HG02798 (cell line): ENCODE data around the gene INPP5B.
"Not testable (repeated sequence)": the region's sequence is repeated elsewhere in the genome, so short reads cannot be mapped to it uniquely, and the experiment has no call there.

Experiments
- ATAC-seq: cut with Tn5 transposase; IDR thresholded peaks from one replicate; pipeline ENCODE4 v1.9.1; 2021; ENCODE audit warnings: mild to moderate bottlenecking; ENCODE audit not compliant: unreplicated experiment, poor library complexity

INPP5B gene

DNA sequence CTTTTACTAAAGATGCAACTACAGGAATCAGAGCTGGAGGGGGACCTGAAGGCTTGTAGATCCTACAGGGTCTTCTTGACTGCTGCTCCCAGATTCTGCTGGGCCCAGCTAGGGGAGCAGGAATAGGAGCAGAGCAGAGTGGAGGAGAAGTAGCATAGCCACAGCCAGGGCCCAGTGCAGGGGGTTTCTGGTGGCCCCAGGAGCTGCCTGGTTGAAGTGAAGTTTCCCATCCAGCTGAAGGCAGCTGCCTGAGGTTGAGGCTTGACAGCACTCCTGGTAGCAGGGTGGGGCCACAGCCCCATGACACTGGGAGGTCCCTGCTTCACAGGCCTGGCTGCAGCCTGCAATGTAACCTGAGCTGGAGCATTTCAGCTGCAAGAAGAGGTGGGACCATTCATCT is 2.0 kb upstream of the INPP5B start:
- no peak for ATAC-seq

DNA sequence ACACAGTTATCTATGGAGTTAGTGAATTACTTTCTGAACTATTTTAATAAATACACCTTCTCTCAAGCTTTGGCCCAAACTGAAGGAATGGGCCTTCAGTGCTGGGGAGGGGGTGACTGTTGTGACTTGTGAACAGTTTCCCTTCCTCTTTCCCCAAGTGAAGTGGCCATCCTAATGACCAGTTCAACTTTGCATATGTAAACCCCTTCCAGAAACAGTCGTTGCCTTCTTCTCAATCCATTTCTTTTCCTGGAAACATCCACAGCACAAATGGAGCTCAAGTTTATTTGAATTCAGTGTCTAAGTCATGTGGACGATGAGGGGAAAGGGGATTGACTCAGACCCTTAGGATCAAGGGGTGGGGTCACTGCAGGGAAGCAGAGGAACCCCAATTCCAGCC is 1.3 kb upstream of the INPP5B start:
- ATAC-seq = no peak

DNA sequence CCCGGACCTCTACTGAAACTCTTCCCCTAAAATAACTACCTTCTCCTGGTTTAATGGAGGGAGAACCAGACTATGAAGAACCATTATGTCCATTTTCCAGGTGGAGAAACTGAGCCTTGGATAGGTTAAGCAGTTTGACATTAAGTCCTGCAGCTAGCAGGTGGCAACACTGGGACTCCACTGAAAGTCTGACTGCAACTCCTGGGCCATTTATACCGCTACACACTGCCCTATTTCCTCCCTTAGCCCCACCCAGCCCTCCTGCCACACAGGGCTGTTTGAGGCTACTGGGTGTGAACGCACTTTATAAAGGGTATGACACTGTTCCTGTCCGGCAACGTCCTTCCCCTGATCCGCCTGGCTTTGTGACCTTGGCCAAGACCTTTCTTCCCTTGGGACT is 511 bp upstream of the INPP5B start:
- ATAC-seq = no peak

DNA sequence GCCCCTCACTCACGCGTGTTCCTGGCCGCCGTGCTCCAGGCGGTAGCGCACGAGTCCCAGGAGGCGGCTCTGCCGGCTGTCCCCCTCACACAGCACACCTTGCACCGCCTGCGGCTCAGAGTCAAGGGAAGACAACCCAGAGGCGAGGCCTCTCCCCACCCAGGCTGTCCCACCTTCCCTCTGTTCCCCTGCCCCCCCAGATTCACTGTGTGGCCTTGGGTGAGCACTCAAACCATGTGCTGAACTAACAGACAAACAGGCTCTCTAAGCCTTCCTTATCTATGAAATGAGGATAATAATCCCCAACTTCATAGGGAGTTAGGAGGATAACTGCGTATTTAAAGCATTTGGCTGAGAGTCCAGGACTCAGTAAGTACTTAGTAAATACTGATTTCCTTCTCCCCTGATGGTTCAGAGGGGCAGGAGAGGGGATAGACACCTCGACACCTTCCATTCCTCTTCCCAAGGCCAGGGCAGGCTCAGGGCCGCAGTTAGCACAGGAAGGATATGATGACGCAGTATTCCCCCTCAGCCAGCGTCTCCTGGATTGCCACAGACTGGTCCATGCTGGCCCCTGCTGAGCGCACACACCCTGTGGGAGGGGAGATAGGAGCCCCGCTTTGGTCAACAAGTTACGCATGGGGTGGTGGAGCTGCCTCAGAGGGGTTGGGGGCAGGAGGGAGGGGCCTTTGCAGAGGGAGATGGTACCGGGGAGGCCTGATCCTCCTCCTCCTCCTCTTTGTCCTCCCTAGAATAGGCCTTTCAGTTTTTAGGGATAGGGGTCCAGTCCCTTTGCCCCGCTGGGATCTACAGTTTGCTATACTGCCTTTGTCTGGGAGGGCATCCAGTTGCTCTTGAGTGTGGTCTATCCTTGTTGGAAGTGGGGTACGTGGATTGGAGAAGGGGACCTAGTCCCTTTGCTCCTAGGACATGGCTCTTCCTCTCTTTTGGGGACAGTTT is 830 bp downstream of the INPP5B start:
- ATAC-seq = no peak

GRCh38 chr1:37945251-37945650 is 1.6 kb downstream of the INPP5B start:
- ATAC-seq = no peak

GRCh38 chr1:37944816-37945215 is 2.0 kb downstream of the INPP5B start:
- ATAC-seq = no peak

DNA sequence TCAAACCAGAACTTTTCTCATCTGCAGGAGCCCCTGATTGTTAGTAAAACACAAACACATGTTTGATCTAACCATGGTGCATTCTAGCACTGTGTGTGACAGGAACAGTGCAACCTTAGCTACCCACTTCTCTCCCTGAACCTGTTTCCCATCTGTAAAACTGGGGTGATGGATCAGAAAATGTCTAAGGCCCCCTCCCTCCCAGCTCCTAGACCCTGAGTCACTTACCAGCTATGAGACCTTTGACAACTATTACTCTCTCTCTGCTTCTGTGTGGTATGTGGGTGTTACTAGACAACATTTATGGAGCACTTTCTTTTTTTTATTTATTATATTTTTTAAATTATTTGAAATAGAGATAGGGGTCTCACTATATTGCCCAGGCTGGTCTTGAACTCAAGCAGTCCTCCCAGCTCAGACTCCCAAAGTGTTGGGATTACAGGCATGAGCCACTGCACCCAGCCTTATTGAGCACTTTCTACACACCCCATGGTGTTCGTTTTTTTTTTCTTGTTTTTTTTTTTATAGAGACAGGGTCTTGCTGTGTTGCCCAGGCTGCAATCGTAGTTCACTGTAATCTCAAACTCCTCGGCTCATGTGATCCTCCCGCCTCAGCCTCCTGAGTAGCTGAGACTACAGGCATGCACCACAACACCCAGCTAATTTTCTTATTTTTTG is 2.6 kb downstream of the INPP5B start:
- no peak for ATAC-seq

DNA sequence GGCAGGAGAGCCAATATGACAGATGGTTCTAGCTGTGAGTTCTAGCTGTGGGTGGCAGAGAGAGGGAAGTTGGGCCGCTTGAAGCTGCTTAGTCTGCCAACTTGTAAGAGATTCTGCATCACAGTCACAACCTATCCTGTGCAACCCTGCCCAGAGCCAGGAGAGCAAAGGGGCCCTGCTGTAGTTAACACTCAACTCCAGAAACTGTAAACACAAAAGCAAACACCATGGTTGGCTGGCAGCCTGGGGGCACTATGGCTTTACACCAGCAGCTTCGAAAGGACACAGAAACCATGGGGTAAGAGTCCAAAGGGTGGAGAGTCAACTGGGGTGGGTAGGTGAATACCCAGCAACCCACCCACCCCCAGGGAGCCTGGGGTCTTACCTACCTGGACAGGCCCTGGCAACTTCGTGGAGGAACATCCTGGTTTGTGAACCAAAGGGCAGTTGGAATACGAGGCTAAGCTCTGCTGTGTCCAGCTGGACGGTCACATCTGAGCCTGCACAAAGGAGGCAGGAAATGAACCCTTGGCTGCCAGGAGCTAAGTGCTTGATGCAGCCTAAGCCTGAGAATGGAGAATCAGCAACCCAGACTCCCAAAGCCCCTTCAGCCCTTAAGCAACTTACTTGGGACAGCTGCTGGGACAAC is 6.4 kb downstream of the INPP5B start:
- no peak for ATAC-seq

DNA sequence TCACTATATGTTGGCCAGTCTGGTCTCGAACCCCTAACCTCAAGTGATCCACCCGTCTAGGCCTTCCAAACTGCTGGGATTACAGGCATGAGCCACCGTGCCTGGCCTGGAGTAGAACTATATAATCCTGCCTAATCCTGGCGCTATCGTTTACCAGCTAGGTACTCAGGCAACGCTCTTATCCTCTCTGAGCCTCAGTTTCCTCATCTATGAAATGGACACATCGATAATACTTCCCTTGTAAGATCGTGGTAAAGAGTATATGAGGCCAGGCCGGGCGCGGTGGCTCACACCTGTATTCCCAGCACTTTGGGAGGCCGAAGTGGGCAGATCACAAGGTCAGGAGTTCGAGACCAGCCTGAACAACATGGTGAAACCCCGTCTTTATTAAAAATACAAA is 10.1 kb downstream of the INPP5B start:
- ATAC-seq = not testable (repeated sequence)

DNA sequence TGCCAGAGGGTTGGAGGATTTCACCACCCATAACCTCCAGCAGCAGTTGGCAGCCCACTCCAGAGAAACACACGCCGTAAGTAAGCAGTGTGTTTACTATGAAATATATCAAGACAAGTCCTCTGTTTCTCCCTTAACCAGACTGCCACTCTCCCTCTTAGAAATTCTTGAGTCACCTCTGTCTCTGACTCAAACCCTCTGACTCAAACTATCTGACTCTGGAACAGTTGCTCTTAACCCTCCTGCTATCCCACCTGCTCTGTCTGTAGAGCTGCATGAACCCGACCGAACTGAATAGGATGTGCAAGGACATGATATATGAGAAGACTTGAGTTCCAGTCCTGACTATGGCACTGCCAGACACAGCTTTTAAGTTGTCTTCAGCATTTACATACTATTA is 14.1 kb downstream of the INPP5B start:
- no peak for ATAC-seq

DNA sequence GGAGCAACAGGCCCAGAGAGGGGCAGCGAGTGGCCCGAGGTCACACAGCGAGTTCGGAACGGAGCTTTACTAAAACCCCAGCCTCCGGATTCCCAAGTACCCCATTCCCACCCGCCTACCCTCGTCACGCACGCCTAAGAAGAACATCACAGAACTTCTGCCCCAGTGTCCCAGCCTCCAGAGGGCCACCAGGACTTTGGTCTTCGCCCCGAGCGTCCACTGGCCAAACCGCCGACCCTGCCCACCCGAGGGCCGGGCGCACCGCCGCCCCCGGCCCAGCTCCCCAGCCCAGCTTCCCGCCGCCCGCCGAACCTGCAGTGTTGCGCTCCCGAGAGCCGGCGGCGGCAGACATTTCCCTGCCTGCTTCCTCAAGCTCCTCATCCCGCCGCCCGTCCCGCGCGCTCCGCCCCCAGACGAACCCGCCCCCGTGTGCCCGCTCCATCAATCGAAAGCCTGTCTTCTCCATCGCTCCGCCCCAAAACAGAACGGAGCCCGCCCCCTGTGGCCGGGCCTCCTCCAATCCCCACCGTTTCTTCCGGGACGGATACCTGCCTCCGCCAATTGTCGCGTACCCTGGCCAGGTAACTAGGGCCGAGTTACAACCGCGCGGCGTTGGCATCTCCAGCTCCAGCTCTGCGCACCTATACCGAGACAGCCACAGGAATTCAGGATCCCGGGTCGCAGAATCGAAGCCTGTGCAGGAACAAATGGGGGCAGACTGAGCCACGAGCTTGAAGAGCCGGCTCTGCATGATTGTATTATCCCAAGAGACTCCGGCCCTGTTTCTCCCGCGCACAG is 15.3 kb downstream of the INPP5B start:
- peak; percentile 96 for ATAC-seq

- peak; percentile 7 for ATAC-seq
These were observed 15.8 kb downstream of the INPP5B start for GRCh38 chr1:37931102-37931360.

DNA sequence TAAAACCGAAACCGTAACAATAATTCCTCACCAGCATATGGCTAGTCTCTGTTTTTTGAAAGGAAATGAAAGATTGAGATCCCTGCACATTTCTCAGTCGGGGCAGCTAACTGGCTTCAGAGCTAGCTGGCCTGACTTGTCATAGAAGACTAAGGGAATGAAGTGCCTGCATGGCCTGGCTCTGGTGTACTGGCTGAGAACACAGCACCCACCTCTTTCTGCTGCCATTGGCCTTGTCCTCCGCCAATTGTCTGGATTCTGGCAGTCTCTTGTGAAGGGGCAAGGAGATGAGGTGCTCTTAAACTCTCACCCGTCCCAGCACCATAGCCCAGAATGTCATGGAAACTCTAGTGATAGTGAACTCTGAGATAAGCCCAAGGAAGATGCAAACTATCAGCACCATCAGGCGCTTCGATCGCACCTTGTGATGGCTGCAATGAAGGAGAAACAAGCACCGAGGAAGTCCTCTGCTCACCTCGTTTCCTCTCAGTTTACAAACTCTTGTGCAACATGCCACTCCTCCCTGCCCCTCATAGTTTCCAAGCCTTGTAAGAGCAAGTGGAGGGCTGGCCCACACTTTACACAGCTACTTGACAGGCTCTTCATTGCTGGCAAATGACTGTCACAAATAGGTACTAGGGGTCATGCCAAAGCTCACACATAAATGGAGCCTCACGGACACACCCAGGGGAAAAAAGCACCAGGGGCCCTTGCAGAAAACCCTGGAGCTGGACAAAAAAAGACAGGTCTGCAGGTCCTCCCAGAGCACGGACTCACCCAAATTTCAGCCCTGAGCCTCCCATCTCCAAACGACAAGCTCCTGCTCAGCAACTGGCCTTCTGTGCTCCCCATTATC is 16.4 kb downstream of the INPP5B start:
- ATAC-seq = no peak

GRCh38 chr1:37926038-37926924 is 20.6 kb downstream of the INPP5B start:
- ATAC-seq = no peak

DNA sequence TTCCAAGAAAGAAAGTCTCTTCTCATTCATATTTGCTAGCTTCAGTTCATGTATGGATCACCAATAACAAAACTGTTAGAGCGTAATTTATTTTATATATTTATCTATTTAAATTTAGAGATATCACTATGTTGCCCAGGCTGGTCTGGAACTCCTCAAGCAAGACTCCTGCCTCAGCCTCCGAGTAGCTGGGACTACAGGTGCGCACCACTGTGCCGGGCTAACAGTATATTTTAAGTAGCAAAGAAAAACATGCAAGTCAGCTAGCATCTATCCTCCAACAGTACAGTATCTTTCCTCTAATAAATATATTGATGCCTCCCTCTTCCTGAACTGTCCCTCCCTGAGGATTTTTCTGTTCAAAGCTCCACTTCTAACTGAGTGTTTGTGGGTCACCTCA is 21.5 kb downstream of the INPP5B start:
- ATAC-seq = no peak

- no peak for ATAC-seq
These were observed 23.3 kb downstream of the INPP5B start for GRCh38 chr1:37923551-37923889.

- peak; percentile 58 for ATAC-seq
These were observed 23.9 kb downstream of the INPP5B start for GRCh38 chr1:37922767-37923550.

- ATAC-seq = no peak
These were observed 27.6 kb downstream of the INPP5B start for GRCh38 chr1:37919277-37919676.
